ENCODE measurements around the gene CYP26B1. TPM values are rescaled to one million over a fixed set of nuclear protein-coding genes. Genes with fewer than 3 reads are reported as not detected.
A peak's percentile ranks its signal among the peaks of the same experiment; 100 is the strongest.

The CYP26B1 gene
- total RNA-seq, 1 donor = 0.81 TPM

GRCh38 chr2:72155151-72155550 is 7.5 kb upstream of the CYP26B1 start:
- DNase-seq (ENCODE audit: low read depth in 2 of 3, low spot score in 2 of 3) = no peak

GRCh38 chr2:72154386-72154975 is 6.8 kb upstream of the CYP26B1 start:
- no peak for DNase-seq (ENCODE audit: low read depth in 2 of 3, low spot score in 2 of 3)

DNA sequence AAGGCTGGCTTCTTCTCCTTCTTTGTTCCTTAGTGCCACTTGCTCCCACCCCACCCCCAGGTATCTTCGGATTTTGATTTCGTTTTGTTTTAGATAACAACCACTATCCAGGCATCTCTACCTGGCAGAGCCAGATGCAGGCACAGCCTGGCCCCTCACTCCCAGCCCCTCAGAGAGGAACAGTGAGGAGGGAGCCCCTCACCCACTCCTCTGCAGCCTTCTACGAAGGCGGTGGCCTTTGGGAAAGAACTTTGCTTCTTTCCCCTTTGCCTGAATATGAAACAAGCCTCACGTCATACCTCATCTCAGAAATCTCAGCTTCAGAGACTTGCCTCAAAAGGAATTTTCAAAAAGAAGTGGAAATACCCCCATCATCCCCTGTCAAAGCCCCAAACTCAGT is 6.3 kb upstream of the CYP26B1 start:
- no peak for DNase-seq (ENCODE audit: low read depth in 2 of 3, low spot score in 2 of 3)

DNA sequence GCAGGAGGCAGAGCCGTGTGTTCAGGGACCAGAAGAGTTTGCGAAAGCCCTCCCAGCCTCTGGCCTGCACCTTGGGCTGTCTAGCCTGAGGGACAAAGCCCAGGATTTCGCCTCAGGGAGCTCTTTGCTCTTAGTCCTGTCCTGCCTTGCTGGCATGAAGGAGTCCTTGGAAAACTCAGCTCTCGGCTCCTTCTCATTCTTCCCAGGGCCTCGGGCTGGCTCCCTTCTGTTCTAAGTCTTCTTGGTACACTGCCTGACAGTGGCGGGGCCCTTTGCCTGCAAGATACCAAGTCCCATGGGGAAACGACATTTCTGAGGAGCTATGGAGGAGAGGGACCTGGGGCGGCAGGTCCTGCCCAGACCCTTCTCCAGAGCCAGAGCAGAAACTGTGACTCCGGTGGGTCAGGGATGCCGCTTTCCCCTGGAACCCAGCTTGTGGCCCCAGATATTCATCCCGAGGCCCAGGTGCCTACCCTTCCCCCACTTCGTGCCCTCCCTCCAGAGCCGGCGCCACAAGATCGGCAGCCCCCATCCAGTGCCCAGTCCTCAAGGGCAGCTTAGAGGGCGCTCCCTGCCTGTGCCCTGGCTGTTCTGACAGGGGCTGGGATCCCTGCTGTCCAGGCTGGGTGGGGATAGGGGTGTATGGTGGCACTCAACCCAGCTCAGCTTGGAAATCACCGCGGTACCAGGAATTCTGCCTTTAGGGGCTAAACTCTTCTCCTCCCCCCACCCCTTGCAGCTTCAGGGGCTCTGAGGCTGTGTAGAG is 5.5 kb upstream of the CYP26B1 start:
- DNase-seq (ENCODE audit: low read depth in 2 of 3, low spot score in 2 of 3) = no peak

GRCh38 chr2:72150861-72151356 is 3.2 kb upstream of the CYP26B1 start:
- DNase-seq (ENCODE audit: low read depth in 2 of 3, low spot score in 2 of 3) = no peak

DNA sequence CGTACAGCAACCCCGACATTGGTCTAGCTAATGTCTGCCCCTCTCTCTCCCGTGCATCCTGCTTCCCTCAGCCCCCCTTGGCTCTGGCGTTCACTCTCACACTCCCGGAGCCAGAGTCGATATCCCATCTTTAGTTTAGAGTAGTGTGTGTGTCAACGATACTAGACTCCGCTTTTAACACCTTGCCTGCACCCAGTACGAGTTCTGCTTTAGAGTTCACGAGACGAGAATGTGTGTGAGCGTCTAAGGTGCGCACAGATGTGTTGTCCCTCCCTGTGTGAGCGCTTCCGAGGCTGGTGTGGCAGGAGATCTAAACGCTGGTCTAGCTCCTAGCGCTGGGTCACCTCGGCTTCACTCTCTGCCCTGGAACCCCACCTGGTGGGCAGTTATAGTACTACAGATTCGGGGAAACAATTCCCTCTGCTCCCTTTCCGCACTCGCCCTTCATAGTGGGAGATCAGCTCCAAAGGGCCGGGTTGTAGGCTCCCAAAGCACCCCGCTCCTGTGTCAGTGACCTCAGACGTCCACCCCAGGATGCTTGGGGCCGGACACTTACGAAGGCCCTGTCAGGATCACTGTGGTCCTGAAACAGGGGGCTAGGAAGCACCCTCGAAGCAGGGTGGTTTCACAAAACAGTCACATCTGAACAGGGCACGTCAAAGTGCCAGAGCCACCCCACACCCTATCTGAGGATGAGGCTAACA is 2.6 kb upstream of the CYP26B1 start:
- peak; percentile 35 to 82 (median 62) for DNase-seq (ENCODE audit: low read depth in 2 of 3, low spot score in 2 of 3)

DNA sequence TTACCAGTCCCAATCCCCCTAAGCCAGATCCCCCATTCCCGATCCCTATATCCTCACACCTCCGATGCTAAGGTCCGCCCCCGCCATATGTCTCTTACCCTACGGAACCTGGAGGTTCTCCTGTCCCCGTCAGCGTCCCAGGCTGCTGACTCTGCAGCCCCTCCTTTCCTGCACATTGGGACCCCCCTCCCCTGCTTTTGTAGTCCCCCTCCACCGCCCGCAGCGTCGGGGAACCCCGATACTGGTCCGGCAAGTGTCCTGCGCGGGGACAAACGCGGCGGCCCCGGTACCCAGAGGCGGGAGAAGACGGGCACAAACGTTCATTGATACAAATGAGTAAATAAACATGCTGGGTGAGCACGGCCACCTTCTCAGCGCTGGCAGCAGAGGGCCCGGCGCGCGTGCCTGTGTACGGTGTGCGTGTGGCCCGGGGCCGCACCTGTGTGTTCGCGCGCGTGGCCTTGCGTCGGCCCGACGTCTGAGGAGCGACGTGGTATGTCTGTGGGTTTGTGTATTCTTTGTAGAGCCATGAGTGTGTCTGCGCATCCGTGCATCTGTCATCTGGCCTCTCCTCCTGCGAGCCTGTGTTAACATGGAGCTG is 2.0 kb upstream of the CYP26B1 start:
- peak in 1 of 3 donors; percentile 36 for DNase-seq (ENCODE audit: low read depth in 2 of 3, low spot score in 2 of 3)

DNA sequence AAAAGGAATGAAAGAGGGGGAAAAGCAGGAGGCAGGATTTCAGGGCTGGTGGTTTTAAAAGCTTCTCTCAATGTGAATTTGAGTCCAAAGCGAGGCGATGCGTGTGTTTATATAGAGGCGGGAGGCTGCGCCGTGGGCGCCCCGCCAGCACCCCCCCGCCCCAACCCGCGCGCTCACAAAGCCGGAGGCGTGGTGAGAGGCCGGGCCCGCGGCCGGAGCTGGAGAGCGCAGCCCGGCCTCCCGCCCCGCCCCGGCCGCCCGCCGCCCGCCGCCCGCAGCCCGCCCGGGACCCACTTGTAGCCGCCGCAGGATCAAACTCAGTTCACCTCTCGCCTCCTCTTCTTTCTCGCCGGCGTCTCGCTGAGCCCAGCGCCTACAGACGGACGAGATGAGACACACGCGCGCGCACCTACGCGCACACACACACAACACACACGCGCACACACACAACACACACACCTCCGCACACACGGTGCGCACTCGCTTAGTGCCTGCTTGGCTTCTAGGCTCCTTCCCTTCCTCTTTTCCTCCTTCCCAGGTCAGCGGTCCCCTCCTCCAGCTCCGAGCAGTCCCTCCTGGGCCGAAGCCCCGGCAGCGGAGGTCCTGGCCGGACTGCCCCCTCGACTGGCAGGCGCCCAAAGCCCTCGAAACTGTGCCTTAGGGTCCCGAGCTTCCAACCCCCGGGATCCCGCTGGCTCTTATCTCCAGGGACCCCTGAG is 1.3 kb upstream of the CYP26B1 start:
- DNase-seq (ENCODE audit: low read depth in 2 of 3, low spot score in 2 of 3) = peak in 1 of 3 donors; percentile 39

- DNase-seq (ENCODE audit: low read depth in 2 of 3, low spot score in 2 of 3) = no peak
Observed at GRCh38 chr2:72148003-72148836, 558 bp upstream of the CYP26B1 start.

- peak in 1 of 3 donors; percentile 2 for DNase-seq (ENCODE audit: low read depth in 2 of 3, low spot score in 2 of 3)
Observed at GRCh38 chr2:72146347-72147302, 1.0 kb downstream of the CYP26B1 start.

GRCh38 chr2:72145658-72146329 is 1.9 kb downstream of the CYP26B1 start:
- DNase-seq (ENCODE audit: low read depth in 2 of 3, low spot score in 2 of 3) = no peak

- DNase-seq (ENCODE audit: low read depth in 2 of 3, low spot score in 2 of 3) = peak in 1 of 3 donors; percentile 16
Observed at GRCh38 chr2:72145289-72145657, 2.4 kb downstream of the CYP26B1 start.

- DNase-seq (ENCODE audit: low read depth in 2 of 3, low spot score in 2 of 3) = peak in 1 of 3 donors; percentile 16
Observed at GRCh38 chr2:72144632-72145288, 2.9 kb downstream of the CYP26B1 start.

GRCh38 chr2:72144274-72144631 is 3.4 kb downstream of the CYP26B1 start:
- peak in 1 of 3 donors; percentile 19 for DNase-seq (ENCODE audit: low read depth in 2 of 3, low spot score in 2 of 3)

- DNase-seq (ENCODE audit: low read depth in 2 of 3, low spot score in 2 of 3) = peak in 1 of 3 donors; percentile 11
Observed at GRCh38 chr2:72143441-72144273, 4.0 kb downstream of the CYP26B1 start.

DNA sequence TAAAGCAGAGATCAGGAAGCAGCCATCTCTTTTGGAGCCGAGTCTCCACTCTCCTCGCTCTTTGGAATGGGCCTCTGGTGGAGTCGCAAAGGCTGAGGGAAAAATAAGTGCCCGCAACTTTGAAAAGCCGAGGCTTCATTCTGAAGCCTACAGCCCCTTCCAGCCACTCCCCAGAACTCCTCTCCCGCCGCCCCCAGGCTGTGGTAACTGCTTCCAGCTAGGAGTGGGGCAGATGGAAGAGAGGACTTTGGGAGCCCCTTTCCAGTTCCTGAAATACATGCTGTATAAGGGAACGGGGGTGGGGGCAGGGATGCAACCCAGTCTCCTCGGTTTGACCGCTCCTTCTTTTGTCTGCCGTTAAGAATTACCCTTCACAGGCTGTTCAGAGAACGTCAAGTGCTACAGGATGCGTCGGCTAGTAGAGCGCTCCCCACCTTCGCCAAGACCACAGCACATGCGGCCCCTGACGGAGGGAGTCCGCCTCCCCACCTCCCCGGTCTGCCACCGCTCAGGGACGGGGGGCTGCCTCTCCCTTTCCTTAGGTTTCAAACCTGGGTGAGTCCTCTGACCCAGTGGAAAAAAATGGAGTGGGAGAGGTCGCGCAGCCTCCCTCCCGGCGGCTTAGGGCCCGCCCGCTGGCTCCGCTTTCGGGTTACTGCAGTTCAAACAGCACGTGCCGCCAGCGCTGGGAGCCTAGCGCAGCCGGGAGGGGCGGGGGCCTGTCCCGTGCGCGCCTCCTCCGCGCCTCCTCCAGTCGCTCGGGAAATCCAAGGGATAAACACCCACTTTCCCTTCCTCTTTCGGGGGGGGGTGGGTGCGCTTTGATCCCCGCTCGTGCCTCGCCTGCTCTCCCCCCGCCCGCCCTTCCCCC is 4.9 kb downstream of the CYP26B1 start:
- DNase-seq (ENCODE audit: low read depth in 2 of 3, low spot score in 2 of 3) = peak in 1 of 3 donors; percentile 17

All from hematopoietic multipotent progenitor cell (in vitro differentiated cells).